H7 (cell line): ENCODE results near the gene SP3. TPM values are rescaled to one million over a fixed set of nuclear protein-coding genes. Genes with fewer than 3 reads are reported as not detected.

Experiments
- DNase-seq: peaks from one replicate; pipeline ENCODE4 v3.0.0; 2012
- H3K27me3 ChIP-seq: 2 replicates; pipeline ENCODE4 v1.6.0; 2011; ENCODE audit warnings: mild to moderate bottlenecking, low read length; ENCODE audit not compliant: control insufficient read depth, insufficient read depth
- H3K36me3 ChIP-seq: replicated peaks from 2 replicates; pipeline ENCODE4 v1.5.1; 2011; ENCODE audit warnings: low read length; ENCODE audit not compliant: control insufficient read depth, insufficient read depth
- H3K4me3 ChIP-seq: 2 replicates; pipeline ENCODE4 v1.5.1; 2011; ENCODE audit warnings: low read depth, mild to moderate bottlenecking, control low read depth, low read length, moderate library complexity; ENCODE audit not compliant: insufficient read depth
- total RNA-seq: library from RNA; depleted of rRNA; stranded (reverse); fragments of >200 nt; shearing (Covaris generic); gene quantifications from 2 replicates; pipeline ENCODE4 v1.2.3, GENCODE V29; 2014

Gene SP3
- total RNA-seq, 1 experiment from 2014 or later = 107 TPM

DNA sequence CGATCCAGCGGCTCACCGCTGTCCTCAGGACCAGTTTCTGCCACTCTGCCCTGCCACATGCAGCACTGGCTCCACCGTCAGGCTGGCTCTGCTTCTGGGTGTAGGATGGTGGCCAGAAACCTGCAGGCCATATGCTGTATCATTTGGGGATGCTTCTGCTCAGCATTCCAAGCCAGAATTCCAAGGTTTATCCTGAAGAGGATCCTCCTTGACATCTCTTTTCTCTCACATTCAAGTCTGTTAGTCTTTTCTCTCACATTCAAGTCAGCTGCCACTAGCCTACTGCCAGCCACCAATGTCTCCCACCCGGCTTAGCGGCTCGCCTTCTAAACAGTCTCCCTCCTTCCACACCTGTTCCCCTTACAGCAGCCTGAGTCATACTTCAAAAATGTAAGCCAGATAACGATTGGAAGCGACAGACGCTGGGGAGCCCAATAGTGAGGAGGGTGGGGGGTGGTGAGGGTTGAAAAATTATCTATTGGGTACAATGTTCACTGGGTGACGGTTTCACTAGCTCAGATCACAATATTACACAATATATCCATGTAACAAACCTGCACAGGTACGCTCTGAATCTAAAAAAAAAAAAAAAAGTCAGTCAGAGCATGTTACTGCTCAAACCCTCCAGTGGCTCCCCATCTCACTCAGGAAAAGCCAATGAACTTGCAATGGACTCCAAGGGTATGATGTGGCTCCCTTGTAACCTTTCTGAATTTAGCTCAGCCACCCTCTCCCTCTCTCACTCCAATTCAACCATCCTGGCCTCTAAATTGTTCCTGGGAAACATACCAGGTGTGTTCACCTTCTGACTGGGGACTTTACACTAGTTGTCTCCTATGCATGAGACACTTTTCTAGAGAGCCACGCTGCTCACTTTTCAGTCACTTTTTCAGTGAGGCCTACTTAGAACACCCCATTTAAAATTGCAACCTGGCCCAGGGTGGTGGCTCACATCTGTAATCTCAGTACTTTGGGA, 38.8 kb upstream of the SP3 start:
- no peak for DNase-seq
- no peaks in the 10 kb centered on the region for H3K36me3 ChIP-seq
- no peak overlapping the region for H3K4me3 ChIP-seq
- H3K27me3 ChIP-seq = no peaks in the 10 kb centered on the region

DNA sequence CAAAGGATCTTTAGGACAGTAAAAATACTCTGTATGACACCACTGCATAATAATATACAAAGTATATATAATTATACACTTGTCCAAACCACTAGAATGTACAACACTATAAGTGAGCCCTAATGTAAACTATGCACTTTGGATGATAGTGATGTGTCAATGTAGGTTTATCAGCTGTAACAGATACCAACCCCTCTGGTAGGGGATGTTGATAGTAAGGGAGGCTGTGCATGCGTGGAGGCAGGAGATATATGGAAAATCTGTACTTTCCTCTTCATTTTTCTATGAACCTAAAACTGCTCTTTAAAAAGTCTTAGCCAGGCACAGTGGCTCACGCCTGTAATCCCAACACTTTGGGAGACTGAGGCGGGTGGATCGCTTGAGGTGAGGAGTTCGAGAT, 37.5 kb upstream of the SP3 start:
- no peak for DNase-seq
- H3K27me3 ChIP-seq = no peaks in the 10 kb centered on the region
- H3K36me3 ChIP-seq = no peaks in the 10 kb centered on the region
- H3K4me3 ChIP-seq = no peak overlapping the region

DNA sequence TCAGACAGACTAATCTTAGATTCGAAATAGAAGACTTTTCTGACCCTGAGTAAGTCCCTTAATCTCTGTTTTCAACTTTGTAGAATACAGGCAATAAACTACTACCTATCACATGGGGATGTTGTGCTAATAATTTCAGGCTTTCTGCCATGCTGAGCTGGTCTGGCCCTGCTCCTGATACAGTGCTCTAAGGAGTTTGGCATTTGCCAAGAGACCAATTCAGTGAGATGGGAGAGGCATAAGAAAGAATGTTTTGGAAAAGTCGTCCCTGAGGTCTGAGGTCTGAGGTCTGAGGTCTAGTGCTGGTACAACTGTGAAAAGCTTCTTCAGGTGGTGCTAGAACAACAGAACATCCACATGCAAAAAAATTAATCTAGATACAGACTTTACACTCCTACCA, 35.9 kb upstream of the SP3 start:
- Histone ChIP-seq H3K36me3 (no peaks in the 10 kb centered on the region), H3K4me3 (no peak overlapping the region), H3K27me3 (no peaks in the 10 kb centered on the region)
- no peak for DNase-seq

DNA sequence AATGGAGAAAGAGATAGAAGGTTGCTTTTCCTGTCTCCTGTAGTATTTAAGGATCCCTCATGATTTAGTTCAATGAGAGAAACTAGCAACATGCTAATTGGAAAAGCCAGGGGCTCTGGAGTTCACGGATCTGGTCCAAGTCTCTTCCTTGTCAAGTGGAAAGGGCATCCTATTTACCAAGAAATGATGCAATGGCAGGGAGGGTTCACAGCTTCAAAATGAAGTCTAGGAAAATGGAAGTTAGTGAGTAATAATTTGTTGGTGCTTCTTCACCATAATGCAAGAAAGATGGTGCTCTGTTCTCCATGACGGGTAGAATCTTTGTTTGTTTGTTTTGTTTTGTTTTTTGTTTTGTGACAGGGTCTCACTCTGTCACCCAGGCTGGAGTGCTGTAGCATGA, 34.6 kb upstream of the SP3 start:
- no peaks in the 10 kb centered on the region for H3K36me3 ChIP-seq

DNA sequence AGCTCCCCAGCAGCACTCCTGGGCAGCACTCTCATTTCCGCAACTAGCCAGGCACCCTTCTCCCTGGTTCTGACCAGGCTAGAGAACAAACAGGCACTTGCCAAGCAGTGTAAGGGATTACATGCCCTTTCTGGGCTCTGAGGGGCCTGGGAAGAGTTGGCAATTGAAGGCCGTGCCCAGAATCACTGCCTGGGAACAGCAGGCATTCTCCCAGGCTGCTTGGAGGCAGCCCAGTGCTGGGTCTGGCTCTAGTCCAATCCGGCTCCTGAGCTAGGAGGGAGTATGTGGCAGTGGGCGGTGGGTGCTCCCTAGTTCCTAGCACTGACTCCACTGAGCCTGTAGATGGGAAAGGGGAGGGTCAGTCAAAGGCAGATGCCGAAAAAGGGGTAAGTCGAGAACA, 34.1 kb upstream of the SP3 start:
- H3K4me3 ChIP-seq = no peak overlapping the region
- no peaks in the 10 kb centered on the region for H3K36me3 ChIP-seq
- no peak for DNase-seq
- no peaks in the 10 kb centered on the region for H3K27me3 ChIP-seq

More for the DNA sequence above, 34.6 kb upstream of the SP3 start:
- Histone ChIP-seq H3K4me3 (no peak overlapping the region), H3K27me3 (no peaks in the 10 kb centered on the region)
- no peak for DNase-seq

DNA sequence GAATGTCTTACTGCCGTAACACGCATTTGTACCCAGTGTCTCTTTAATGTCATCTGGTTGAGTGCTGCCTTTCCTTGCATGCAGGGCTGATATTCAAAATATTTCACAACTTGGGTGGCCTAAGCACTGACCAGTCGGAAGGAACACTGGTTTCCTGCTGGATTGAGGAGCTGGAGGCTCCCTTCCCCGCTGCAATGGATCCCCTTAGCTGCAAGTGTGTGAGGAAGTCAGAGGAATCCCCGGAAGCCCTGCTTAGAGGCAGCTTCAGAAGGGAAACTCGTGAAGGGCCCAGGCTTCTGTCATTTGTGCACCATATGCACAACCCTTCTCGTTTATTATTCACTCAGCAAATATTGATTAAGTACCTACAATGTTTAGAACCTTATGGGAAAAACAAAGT, 33.2 kb upstream of the SP3 start:
- H3K36me3 ChIP-seq = no peaks in the 10 kb centered on the region
- no peak for DNase-seq
- no peak overlapping the region for H3K4me3 ChIP-seq
- H3K27me3 ChIP-seq = no peaks in the 10 kb centered on the region

DNA sequence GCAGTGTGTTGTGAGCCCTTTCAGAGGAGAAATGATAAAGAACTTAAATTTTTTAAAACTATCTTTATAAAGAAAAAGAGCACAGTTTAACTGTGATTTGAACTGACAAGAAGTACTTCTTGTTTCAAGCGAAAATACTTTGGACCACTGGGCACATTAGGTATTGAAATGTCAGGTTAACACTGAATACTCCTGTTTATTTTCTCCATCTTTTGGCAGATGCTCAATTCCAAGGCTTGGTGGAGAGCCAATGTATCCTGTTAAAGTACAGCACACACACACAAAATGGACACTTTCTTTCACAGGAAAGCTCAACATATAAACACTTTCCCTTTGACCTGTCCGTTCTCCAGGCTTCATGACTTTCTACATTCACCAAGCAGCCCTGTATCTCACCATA, 32.6 kb upstream of the SP3 start:
- Histone ChIP-seq H3K36me3 (no peaks in the 10 kb centered on the region), H3K27me3 (no peaks in the 10 kb centered on the region), H3K4me3 (no peak overlapping the region)
- no peak for DNase-seq

DNA sequence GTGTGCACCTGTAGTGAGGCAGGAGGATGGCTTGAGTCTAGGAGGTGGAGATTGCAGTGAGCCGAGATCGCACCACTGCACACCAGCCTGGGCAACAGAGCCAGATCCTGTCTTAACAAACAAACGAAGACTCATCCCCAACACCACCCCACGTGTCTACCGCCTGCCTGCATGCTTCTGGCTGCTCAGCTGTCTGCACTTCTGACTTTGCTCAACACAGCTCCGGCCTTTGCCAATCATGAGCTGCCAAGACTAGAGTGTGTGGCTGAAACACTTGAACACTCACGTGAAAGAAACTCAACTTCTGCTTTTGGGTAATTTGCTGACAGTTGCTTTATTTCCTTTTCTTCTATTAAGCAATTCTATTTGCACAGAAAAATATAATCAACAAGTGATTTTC, 32.1 kb upstream of the SP3 start:
- no peak for DNase-seq
- Histone ChIP-seq H3K27me3 (no peaks in the 10 kb centered on the region), H3K36me3 (no peaks in the 10 kb centered on the region), H3K4me3 (no peak overlapping the region)

DNA sequence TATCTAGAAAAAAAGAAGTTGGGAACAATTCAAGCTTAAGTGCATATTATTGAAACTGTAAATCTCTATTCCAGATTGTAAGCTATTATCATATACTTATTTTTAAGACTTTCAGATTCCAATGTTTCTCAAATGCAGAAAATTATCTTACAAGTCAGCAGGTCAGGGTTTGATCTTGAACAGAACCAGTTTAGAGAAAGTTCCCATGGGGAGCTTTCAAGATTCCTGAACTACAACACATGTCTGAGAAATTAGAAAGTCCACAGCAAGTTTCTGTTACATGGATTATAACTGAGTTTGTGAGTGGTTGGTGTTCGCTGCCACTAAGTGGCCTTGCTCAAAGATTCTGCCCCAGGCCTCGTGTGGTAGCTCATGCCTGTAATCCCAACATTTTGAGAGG, 31.6 kb upstream of the SP3 start:
- Histone ChIP-seq H3K27me3 (no peaks in the 10 kb centered on the region), H3K4me3 (no peak overlapping the region), H3K36me3 (no peaks in the 10 kb centered on the region)
- no peak for DNase-seq

DNA sequence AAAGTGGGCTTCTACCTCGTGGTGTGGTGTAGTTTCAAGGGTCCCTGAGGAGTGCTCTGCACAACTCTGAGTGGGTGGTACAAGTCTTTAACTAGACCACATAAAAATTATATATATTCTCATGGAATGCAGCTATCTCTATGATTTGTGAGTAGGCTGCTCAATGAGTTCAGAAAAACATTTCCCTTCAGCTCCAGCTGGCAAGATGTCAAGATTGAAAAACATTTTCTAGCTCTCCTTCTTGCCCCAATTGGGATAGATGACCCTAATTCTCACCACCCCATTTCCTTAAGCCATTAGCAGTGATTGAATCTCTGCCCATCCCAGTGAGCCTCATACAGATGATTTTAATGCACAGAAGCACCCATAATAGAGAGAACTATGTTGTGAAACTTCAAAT, 28.3 kb upstream of the SP3 start:
- no peak for DNase-seq

DNA sequence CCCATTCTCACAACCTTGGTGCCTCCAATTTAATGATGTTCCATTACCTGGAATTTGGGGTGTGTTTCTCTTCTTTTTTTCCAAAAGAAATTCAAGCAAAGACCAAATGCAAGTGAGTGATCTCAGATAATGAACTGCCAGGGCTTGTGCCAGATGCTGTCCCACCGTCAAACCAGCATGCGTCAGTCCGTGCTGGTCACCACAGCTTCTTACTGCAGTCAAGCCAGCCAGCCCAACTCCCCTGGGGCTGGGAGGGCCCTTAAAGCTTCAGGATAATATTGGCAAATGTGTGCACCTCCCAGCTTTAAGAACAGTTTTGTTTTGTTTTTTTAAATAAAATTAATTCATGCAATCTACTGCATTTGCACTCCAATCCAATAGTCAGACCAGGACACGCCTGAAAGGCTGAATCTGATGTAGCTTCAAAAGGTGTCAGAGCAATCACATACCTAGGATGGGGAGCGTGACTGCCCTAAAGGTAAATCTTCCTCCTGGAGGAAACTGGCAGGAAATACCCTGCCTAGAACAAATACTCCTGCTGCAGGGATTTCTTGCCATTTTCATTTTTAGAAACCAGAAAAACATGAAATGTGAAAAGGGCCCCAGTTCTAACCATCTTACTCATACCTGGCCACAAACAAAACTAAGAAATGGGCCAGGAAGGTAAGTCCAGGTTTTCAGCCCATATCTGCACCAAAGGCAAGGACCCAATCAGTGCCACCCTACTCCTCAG, 26.8 kb upstream of the SP3 start:
- Histone ChIP-seq H3K27me3 (no peaks in the 10 kb centered on the region), H3K4me3 (no peak overlapping the region), H3K36me3 (no peaks in the 10 kb centered on the region)
- DNase-seq = no peak

More for the DNA sequence above, 28.3 kb upstream of the SP3 start:
- Histone ChIP-seq H3K27me3 (no peaks in the 10 kb centered on the region), H3K4me3 (no peak overlapping the region), H3K36me3 (no peaks in the 10 kb centered on the region)

DNA sequence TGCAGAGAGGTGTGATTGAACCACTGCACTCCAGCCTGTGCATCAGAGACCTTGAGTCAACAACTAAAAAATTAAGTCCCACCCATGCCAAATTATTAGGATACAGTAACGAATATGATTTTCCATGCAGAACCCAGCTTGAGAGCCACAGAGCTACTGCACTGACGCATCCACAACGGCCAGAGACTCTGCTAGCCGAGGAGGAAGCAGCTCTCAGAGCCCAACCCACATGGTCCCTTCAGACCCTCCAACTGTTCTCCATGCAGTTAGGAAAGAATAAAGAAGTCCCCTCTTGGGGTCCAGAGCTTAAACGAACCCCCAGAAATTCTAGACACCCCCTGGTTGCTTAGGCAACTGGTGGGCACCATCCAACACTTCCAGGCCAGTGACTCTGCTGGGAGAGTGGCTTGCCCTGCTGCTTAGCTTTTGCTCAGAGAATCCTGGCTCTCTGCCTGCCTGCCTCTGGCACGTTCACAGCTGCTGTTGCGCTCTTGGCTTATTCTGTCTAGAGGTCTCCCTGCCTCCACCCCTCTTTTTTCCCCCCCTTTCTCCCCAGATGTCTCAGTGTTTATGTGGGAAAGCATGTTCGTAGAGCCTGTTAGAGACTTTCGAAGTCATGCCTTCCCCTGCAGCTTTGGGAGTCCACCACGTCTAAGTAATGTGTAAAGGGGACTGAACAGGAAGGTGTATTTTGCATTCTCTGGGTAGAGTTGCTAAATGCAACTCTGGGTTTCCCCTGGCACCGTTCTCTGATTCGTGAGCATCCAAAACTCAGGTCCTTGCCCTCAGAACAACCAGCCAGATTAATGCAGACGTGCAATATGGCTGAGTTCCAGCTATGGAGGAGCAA, 26.0 kb upstream of the SP3 start:
- no peak for DNase-seq
- Histone ChIP-seq H3K36me3 (no peaks in the 10 kb centered on the region), H3K27me3 (no peaks in the 10 kb centered on the region), H3K4me3 (no peak overlapping the region)

DNA sequence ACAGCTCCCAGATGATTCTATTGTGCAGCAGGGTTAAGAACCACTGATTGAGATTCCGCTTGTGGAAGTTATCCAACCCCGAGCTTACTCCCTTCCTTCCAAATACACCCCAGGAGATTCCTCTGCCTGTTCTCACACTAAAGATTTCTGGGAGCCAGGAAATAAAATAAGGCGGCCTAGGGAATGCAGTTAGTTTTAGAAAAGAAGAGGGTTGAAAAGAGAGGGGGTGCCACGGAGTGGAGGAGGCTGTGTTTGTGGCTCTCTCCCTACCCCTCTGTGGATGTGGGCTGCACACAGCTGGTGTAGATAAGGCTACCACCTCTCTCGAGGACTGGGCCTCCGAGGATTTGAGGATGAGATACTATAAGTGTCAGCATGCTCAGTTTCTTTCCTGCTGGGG, 25.1 kb upstream of the SP3 start:
- DNase-seq = no peak
- Histone ChIP-seq H3K4me3 (no peak overlapping the region), H3K36me3 (no peaks in the 10 kb centered on the region), H3K27me3 (no peaks in the 10 kb centered on the region)

DNA sequence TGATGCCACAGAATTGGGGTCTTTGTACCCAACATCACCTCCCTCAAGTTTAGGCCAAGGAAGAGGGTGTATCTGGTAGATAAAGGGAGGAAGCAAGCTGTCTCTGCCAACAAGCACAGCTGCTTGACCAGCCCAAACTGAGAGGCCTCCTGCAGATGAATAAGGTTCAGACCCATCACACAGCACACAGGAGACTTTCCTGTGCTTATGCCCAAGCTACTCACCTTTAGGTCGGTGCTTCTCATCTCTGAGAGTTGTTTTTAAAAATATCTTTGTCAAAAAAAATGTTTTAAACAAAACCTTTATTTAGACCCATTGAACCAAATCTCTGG, 24.7 kb upstream of the SP3 start:
- Histone ChIP-seq H3K4me3 (no peak overlapping the region), H3K36me3 (no peaks in the 10 kb centered on the region), H3K27me3 (no peaks in the 10 kb centered on the region)
- DNase-seq = no peak
